KG1 (cell line): ENCODE data around the gene KRT80.

ENCODE experiments used
- DNase-seq: peaks from one replicate; lab custom pipeline; 2025; lab: John Stamatoyannopoulos, UW

Gene KRT80

GRCh38 chr12:52210925-52211650 lies 19.3 kb upstream of the KRT80 start:
- DNase-seq = no peak

DNA sequence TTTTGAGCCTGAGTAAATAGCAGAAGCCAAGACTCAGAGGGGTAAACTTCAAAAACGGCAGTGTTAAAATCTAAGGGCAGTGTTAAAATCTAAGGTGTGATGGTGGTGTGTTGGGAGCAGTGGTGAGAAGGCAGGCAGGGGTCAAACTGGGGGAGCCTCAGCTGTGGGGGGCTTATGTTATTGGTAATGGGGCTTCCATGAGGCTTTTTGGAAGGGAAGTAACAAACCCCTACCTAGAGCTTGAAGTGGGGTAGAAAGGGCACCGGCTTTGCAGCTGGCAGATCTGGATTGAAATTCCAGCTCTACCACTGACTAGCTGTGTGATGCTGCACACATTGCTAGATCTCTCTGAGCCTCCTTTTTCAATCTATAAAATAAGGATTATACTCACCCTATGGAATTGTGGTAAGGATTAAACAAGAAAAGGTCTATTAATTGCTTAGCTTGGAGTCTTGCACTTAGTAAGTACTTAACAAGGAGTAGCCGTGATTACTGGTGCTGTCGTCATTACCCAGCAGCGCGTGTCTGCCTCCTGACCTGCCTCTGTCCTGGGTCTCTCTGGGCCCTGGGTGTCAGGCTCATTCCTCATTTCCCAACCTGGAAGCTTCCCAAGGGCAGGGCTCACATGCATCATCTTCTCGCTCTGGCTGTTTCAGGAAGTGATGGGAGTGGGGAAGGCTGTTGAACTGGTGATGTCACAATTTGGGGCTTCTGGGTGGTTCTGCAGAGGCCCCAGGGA lies 18.5 kb upstream of the KRT80 start:
- no peak for DNase-seq

DNA sequence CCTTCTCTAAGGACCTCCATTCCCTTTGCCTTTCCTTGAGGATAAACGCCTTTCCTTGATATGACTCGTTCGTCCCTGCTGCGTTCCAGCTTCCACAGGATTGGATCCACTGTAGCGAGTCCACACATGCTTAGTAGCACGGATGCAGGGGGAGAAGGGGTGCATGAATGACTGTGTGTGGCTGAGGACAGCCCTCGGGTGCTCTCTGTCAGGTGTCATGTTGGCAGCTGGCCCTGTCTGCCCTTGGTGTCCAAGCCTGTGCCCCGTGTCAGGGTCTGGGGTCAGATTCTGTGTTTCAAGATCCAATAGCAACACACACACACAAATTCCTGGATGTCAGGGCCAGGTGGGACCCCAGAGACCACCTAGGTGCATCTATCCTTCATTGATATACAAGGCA lies 17.5 kb upstream of the KRT80 start:
- DNase-seq = no peak

DNA sequence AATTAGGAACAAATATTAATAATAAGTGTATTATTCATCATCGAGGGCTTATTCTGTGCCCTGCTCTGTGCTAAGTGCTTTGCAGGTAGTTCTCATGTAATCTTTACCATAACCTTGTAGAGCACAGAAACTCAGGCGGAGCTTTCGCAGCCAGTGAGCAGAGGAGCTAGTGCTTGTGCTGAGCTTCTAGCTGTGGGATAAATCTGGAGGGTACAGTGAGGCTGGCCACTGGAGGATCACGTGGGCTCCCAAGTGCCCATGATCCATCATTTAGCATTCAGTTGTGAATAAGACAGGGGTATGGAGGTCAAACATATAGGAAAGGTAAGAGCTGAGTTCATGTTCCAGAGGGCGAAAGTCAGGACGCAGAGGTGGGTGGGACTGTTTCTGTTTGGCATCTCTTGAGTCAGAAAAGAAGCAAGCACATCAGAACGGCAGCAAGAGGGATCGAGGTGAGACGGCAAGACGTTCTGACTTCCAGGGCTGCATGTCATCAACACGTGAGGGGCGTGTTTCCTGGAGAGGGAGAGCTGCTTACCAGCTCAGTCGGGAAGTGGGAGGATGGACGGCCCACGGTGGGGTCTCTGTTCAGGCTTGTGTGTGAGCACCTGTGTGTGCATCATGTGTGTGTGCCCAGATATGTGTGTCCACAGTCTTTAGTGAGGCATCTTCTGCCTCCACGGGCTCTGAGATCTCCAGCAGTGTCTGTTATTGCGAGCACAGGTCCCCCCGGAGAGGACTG lies 16.8 kb upstream of the KRT80 start:
- no peak for DNase-seq

DNA sequence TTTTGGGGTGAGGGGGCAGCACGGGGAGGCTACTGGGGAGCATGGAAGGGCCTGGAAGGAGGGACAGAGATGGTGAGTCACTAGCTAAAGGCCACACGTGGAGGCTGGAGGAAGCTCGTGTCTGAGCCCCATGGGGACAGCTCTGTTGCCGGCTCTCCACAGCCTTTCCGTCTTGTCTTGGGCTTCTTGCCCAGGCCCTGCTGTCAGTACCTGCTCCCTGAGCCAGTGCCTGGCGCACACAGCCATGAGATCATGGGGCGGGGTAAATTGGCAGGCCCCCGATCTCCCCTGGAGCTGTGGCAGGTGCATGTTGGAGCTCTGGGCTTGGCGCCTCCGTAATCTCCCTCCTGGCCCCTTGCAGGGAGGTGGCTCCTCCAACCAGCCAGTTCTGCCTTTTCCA lies 16.1 kb upstream of the KRT80 start:
- no peak for DNase-seq

DNA sequence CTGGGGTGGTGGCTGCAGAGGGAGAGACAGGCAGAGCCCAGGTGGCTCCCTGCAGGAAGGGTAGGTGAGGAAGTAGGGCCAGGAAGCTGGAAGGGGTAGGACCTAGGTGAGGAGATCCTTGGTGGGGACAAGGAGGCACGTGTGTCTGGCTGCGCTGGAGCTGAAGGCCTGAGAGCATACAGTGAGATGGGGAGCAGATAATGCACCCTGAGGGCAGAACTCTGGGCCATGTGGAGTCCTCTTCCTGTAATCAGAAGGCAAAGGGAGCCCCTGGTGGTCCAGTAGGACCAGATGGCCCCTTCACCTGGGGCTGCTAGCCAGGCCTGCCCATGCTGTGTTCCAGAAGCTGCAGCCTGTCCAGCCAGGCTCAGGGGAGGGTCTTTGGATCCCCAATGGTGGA lies 15.3 kb upstream of the KRT80 start:
- no peak for DNase-seq

DNA sequence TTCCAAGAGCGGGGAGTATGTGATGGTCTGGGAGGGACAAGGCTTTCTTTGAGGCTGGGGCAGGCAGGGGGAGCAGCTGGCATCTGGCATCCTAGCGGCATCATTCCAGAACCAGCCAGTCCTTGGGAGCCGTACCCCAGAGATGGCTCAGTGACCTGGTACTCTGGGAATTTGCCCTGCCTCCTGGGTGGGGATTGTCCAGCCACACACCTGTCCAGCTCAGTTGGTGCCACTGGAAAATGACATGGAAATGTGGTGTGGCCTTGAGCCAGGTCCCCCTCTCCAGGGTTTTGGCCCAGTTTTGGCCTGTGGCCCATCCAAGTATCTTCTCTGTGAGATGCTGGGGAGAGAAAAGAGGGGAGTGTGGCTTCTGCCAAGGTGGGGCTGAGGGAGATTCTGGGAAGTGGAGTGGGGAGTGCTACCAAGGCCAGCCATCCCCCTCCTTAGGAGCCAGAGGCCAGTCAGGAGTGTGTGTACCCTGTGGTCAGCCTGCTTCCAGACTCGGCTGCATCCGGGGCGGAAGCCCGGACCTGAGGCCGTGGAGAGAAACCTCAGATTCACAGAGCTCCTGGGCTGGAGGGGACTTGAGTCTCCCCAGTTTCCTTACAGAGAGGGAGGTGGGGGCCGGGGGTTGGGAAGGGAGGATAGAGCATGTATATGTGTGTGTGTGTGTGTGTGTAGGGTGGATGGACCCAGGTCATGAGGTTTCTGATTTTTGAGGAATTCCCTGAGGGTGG lies 14.7 kb upstream of the KRT80 start:
- DNase-seq = no peak

GRCh38 chr12:52205612-52206303 lies 13.9 kb upstream of the KRT80 start:
- DNase-seq = no peak

DNA sequence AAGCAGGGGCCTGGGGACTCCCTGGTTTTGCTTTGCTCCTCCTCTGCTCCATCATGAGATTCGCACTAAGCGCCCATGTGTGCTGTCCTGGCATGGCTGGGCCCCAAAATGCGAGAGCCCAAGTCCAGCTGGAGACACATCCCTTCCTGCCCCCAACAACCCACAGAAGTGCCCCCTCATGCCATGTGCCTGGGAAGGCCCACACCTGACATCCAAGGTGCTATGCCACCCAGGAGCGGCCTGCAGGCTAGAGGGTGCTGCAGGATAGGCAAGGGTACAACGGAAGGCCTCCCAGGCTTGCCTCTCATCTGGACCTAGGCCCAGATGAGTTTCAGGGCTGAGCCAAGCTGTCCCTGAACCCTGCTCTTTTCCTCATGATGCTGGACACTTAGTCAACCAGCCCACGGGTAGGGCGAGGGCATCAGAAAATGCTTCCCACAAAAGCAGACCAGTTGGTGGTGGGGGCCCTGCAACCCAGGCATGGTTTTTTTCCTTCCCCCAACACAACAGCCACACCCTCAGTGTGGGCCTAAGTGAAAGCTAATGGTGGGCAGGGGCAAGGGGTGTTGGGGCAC lies 13.2 kb upstream of the KRT80 start:
- DNase-seq = no peak

DNA sequence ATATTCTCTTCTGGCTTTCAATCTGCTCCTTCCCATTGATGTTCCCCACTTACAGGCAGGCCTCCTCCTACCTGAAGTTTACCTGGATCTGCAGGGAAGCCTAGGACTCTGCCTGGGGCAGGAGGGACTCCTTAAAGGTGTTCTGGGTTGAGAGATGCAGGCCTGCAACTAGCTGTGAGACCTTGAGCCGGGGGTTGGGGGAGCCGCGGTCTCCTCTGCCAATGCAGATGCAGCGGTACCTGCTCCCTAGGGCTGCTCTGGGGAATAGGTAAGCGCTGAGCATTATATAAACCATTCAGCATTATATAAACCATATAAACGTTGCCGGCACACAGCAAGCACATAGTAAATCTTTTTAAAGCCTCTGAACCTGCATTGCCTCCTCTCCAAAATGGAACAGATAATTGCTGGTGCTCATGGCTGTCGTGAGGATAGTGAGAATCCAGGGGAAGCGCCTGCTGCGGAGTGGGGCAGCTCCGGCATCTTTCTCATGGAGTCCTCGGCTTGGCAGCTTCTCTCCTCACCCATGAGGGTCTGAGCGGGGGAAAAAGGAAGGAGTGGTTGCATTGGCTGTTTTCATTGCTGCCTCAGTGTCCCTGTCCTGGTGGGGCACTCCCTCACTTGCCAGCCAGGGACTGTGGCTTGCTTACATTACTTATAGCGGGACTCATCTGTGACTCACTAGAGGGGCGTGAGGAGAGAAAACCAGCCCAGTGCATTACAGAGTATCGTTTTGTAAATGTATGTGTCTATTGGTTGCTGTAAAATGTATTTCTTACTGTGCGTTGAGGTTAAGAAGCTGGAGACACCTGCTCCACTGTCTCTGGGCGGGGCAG lies 12.5 kb upstream of the KRT80 start:
- DNase-seq = no peak

DNA sequence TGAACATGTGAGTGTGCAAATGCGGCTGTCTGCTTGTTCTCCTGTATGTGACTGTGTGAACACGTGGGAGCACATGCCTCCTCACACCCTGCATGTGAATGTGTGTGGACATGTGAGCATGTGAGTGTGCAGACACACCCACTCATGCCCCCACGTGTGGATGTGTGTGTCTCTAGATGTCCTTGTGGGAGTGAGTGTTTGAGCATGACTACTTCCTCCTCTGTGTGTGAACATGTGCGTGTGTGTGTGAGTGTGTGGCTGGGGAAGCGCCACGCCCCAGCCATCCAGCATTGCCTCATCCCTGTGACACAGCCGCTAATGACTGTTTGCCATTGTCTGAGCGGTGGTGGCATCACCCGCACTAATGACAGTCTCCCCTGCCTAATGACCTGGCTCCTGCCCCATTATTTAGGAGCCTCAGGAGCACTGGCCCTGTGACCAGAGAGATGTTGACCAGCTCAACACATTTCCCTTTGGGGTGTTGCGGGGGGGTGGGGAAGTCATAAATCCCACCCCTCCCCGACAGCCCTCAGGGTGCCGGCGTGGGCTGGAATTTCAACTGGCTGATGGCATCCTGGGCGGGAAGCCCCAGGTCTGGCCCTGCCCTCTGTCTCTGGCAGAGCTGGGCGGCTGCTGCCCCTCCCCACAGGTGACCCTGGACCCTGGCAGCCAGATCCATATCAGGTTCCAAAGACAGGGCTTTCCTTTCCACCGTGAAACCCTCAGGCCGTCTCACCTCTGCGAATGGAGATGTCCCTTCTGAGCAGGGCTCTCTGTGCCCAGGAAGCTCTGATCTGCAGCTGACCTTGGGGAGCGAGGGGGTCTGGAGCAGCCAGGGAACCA lies 11.5 kb upstream of the KRT80 start:
- DNase-seq = no peak

DNA sequence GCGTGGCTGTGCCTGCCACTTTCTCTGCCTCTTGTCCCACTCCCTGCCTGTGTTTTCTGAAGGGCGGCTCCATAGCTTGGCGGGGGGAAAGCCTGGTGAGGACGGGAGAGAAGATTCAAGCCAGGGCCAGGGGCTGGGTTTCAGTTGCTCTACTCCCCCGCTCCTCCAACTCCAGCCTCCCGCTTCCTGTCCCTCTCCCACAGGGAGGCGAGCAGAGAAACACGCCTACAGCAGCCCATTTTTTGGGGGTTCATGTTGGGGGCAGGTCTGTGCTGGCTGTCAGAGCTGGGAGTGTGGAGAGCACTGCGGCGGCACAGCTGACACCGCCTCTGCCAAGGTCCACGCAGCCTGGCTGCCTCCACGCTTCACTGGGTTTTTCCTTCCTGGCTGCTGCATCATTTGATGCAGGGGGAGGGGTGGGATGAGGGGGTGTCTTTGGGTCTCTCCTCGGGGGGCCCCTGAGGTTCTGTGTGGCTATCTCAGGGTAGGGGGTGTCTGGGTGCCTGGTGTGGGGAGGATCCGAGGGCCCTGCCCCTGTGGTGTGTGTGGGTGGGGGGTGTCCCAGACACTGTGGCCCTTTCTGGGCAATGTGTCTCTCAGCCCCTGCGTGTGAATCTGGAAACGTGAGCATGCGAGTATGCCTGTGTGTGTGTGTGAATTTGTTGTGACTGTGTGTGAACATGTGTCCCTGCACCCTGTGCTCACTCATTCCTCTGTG lies 10.7 kb upstream of the KRT80 start:
- no peak for DNase-seq

- no peak for DNase-seq
Measured at GRCh38 chr12:52201451-52201839, 9.6 kb upstream of the KRT80 start.

DNA sequence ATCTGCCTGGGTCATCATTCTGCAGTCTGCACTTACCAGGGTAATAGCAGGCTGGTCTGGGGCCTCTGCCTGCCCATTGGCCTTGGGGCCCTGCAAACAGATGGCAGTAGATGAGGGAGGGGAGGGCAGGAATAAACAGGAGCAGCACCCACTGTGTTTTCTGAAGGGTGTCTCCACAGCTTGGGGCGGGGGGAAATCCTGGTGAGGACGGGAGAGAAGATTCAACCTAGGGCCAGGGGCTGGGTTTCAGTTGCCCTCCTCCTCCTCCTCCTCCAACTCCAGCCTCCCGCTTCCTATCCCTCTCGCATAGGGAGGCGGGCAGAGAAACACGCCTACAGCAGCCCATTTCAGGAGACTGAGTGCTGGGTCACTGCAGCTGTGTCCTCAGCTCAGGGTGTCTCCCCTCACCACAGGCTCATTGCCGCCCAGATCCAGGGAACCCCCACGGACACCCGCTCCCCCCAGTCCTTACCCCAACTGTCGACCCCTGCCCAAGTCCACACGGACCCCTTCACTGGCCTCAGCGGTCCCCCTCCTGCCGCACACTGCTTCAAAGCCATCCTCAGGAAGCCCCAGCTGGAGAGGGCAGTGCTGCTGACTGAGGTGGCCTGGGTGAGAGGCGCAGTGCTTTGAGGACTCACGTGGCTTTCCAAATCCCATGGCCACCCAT lies 9.1 kb upstream of the KRT80 start:
- DNase-seq = no peak

DNA sequence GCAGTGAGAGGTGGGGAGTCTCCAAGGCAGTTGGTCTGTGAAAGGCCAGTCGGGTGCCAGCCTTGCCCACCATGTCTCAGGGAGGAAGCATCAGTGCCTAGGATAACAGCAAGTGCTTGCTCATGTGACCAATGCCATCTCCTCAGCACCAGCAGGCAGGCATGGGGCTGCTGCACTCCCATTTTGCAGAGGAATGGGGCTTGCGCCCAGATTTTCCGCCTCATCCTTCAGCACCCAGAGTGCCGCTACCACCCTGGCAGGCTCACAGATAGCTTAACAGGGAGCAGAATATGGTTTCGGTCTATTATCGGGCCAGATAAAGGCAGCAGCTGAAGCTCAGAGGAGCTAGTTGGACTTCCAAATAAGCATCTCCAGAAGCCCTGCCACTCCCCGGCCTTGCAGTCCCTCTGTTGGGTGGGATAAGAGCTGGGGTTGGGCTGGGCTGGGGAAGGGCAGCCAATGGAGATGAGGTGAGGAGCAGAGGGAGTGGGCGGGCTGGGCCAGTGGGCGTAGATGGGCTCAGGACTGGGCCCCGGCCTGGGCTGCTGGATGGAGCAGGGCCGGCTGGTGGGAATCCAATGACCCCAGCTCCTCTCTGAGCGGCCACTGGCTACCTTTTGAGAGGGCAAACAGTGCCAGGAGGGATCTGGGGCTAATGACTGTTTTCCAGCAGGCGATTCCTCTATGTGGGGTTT lies 8.4 kb upstream of the KRT80 start:
- no peak for DNase-seq

GRCh38 chr12:52199294-52199919 lies 7.6 kb upstream of the KRT80 start:
- DNase-seq = no peak
